ENCODE results near the gene SEMA4F.

DNA sequence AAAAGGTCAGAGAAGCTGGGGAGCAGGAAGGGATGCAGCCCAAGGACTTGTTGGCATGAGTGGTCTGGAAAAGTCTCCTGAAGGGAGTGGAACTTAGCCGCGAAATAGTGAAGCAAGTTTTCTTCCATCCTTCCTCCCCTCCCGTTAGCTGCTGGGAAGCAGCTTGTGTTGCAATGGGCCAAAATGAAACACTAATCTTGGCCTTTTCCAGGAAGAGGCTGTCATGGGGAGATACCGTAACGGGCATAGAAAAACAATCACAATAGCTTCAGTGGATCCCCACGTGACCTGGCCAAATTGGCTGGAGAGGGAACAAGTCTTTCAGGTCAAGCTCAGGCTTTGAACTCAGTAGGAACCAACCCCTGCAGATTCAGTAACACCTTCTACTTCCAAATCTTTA lies 49.3 kb downstream of the SEMA4F start:
- TF ChIP-seq CTCF (IDR thresholded peaks at IDR 0.05; ENCODE audit: insufficient read depth, low read depth, low read length) (no peak), EZH2 (IDR thresholded peaks at IDR 0.05; ENCODE audit: insufficient read depth, low read length) (no peak)

Measured in astrocyte (in vitro differentiated cells and primary cell).